ENCODE data around the gene PIF1.

Gene PIF1

GRCh38 chr15:64857421-64857820 is 32.0 kb upstream of the PIF1 start:
- CTCF ChIA-PET, result no interaction called here
- no peak for TF ChIP-seq NFRKB (IDR thresholded peaks at IDR 0.05)
- no peak for TF ChIP-seq HDGF (IDR thresholded peaks at IDR 0.05; ENCODE audit: borderline replicate concordance)
- no peak for TF ChIP-seq CTBP1 (IDR thresholded peaks at IDR 0.05; ENCODE audit: borderline replicate concordance)
- TF ChIP-seq FOXA1 (IDR thresholded peaks at IDR 0.05), result no peak
- no peak for TF ChIP-seq ELF4 (IDR thresholded peaks at IDR 0.05)
- no peak for TF ChIP-seq FOXK2 (IDR thresholded peaks at IDR 0.05)
- no peak for TF ChIP-seq FOXM1 (IDR thresholded peaks at IDR 0.05; ENCODE audit: borderline replicate concordance)
- TF ChIP-seq L3MBTL2 (conservative IDR thresholded peaks at IDR 0.05), result no peak
- no peak for TF ChIP-seq PKNOX1 (IDR thresholded peaks at IDR 0.05)
- POLR2A ChIA-PET, result no interaction called here
- DNase-seq (ENCODE audit: extremely low spot score), result no peak

- ChIA-PET POLR2A (no interaction called here), CTCF (no interaction called here)
- DNase-seq (ENCODE audit: extremely low spot score), result no peak
- no peak for TF ChIP-seq FOXM1 (IDR thresholded peaks at IDR 0.05; ENCODE audit: borderline replicate concordance)
- TF ChIP-seq PKNOX1 (IDR thresholded peaks at IDR 0.05), result no peak
- no peak for TF ChIP-seq FOXK2 (IDR thresholded peaks at IDR 0.05)
- TF ChIP-seq ARNT (IDR thresholded peaks at IDR 0.05), result no peak
- TF ChIP-seq BHLHE40 (IDR thresholded peaks at IDR 0.05; ENCODE audit: borderline replicate concordance), result no peak
- TF ChIP-seq FOXA1 (IDR thresholded peaks at IDR 0.05), result no peak
- TF ChIP-seq CTBP1 (IDR thresholded peaks at IDR 0.05; ENCODE audit: borderline replicate concordance), result no peak
- no peak for TF ChIP-seq TARDBP (IDR thresholded peaks at IDR 0.05)
- TF ChIP-seq LEF1 (IDR thresholded peaks at IDR 0.05; ENCODE audit: borderline replicate concordance), result no peak
- TF ChIP-seq SUZ12 (IDR thresholded peaks at IDR 0.05), result no peak
- no peak for TF ChIP-seq L3MBTL2 (conservative IDR thresholded peaks at IDR 0.05)
- no peak for TF ChIP-seq ZNF384 (IDR thresholded peaks at IDR 0.05)
- TF ChIP-seq NFRKB (IDR thresholded peaks at IDR 0.05), result no peak
- no peak for TF ChIP-seq ELF4 (IDR thresholded peaks at IDR 0.05)
- no peak for TF ChIP-seq HDGF (IDR thresholded peaks at IDR 0.05; ENCODE audit: borderline replicate concordance)
- no peak for TF ChIP-seq SP1 (IDR thresholded peaks at IDR 0.05)
Observed at GRCh38 chr15:64856429-64857145, 31.1 kb upstream of the PIF1 start.

- ChIA-PET POLR2A (interaction anchor here (1.9 kb wide), 1 partner anchor 14 kb away, joined by 4 read pairs; no protein-coding TSS in a partner anchor), CTCF (no interaction called here)
- no peak for DNase-seq (ENCODE audit: extremely low spot score)
- TF ChIP-seq ZNF384 (IDR thresholded peaks at IDR 0.05) (no peak), PKNOX1 (IDR thresholded peaks at IDR 0.05) (no peak), CTBP1 (IDR thresholded peaks at IDR 0.05; ENCODE audit: borderline replicate concordance) (no peak), BHLHE40 (IDR thresholded peaks at IDR 0.05; ENCODE audit: borderline replicate concordance) (no peak), NFRKB (IDR thresholded peaks at IDR 0.05) (no peak), LEF1 (IDR thresholded peaks at IDR 0.05; ENCODE audit: borderline replicate concordance) (no peak), TARDBP (IDR thresholded peaks at IDR 0.05) (no peak), FOXK2 (IDR thresholded peaks at IDR 0.05) (no peak), ELF4 (IDR thresholded peaks at IDR 0.05) (no peak), ARNT (IDR thresholded peaks at IDR 0.05) (no peak), HDGF (IDR thresholded peaks at IDR 0.05; ENCODE audit: borderline replicate concordance) (no peak), FOXA1 (IDR thresholded peaks at IDR 0.05) (no peak), SUZ12 (IDR thresholded peaks at IDR 0.05) (no peak), FOXM1 (IDR thresholded peaks at IDR 0.05; ENCODE audit: borderline replicate concordance) (no peak), L3MBTL2 (conservative IDR thresholded peaks at IDR 0.05) (no peak), SP1 (IDR thresholded peaks at IDR 0.05) (no peak)
Observed at GRCh38 chr15:64855205-64855975, 29.9 kb upstream of the PIF1 start.

GRCh38 chr15:64854526-64854925 is 29.1 kb upstream of the PIF1 start:
- CTCF ChIA-PET, result no interaction called here

GRCh38 chr15:64854041-64854440 is 28.6 kb upstream of the PIF1 start:
- TF ChIP-seq SP1 (IDR thresholded peaks at IDR 0.05), result no peak
- TF ChIP-seq PKNOX1 (IDR thresholded peaks at IDR 0.05), result no peak
- no peak for TF ChIP-seq ELF4 (IDR thresholded peaks at IDR 0.05)
- no peak for TF ChIP-seq L3MBTL2 (conservative IDR thresholded peaks at IDR 0.05)
- TF ChIP-seq TARDBP (IDR thresholded peaks at IDR 0.05), result no peak
- no peak for TF ChIP-seq FOXM1 (IDR thresholded peaks at IDR 0.05; ENCODE audit: borderline replicate concordance)
- TF ChIP-seq ARNT (IDR thresholded peaks at IDR 0.05), result no peak
- no peak for TF ChIP-seq HDGF (IDR thresholded peaks at IDR 0.05; ENCODE audit: borderline replicate concordance)
- no peak for TF ChIP-seq CTBP1 (IDR thresholded peaks at IDR 0.05; ENCODE audit: borderline replicate concordance)
- TF ChIP-seq LEF1 (IDR thresholded peaks at IDR 0.05; ENCODE audit: borderline replicate concordance), result no peak
- no peak for TF ChIP-seq ZNF384 (IDR thresholded peaks at IDR 0.05)
- no peak for TF ChIP-seq BHLHE40 (IDR thresholded peaks at IDR 0.05; ENCODE audit: borderline replicate concordance)
- no peak for TF ChIP-seq NFRKB (IDR thresholded peaks at IDR 0.05)
- no peak for TF ChIP-seq FOXK2 (IDR thresholded peaks at IDR 0.05)
- no peak for TF ChIP-seq SUZ12 (IDR thresholded peaks at IDR 0.05)
- no peak for TF ChIP-seq FOXA1 (IDR thresholded peaks at IDR 0.05)
- no peak for DNase-seq (ENCODE audit: extremely low spot score)
- CTCF ChIA-PET, result no interaction called here
- POLR2A ChIA-PET, result interaction anchor here (1.9 kb wide), 1 partner anchor 13 kb away, joined by 4 read pairs; no protein-coding TSS in a partner anchor

More at GRCh38 chr15:64854526-64854925, 29.1 kb upstream of the PIF1 start:
- no peak for DNase-seq (ENCODE audit: extremely low spot score)
- TF ChIP-seq SP1 (IDR thresholded peaks at IDR 0.05), result no peak
- TF ChIP-seq CTBP1 (IDR thresholded peaks at IDR 0.05; ENCODE audit: borderline replicate concordance), result no peak
- no peak for TF ChIP-seq SUZ12 (IDR thresholded peaks at IDR 0.05)
- POLR2A ChIA-PET, result interaction anchor here (1.9 kb wide), 1 partner anchor 13 kb away, joined by 4 read pairs; no protein-coding TSS in a partner anchor
